ENCODE data around the gene KCNK18. TPM values are rescaled to one million over a fixed set of nuclear protein-coding genes. Genes with fewer than 3 reads are reported as not detected.
"Not testable (repeated sequence)": the region's sequence is repeated elsewhere in the genome, so short reads cannot be mapped to it uniquely, and the experiment has no call there.

Gene KCNK18
- total RNA-seq, 1 donor from 2014 or later: not detected

GRCh38 chr10:117214401-117214800 lies 17.1 kb downstream of the KCNK18 start:
- intact Hi-C loops (cut with DNase I): loop anchor here (10.0 kb wide), 1 partner anchor 110 kb away; no protein-coding TSS in a partner anchor
- no peak for ATAC-seq (ENCODE audit: poor library complexity)
- no peak for DNase-seq

GRCh38 chr10:117215079-117215478 lies 17.8 kb downstream of the KCNK18 start:
- intact Hi-C loops (cut with DNase I): loop anchor here (10.0 kb wide), 1 partner anchor 110 kb away; no protein-coding TSS in a partner anchor
- ATAC-seq (ENCODE audit: poor library complexity) (no peak), DNase-seq (no peak)

GRCh38 chr10:117216028-117216427 lies 18.7 kb downstream of the KCNK18 start:
- no peak for DNase-seq
- no peak for ATAC-seq (ENCODE audit: poor library complexity)
- intact Hi-C loops (cut with DNase I): loop anchor here (10.0 kb wide), 1 partner anchor 109 kb away; no protein-coding TSS in a partner anchor

- DNase-seq (peak; percentile 82), ATAC-seq (ENCODE audit: poor library complexity) (peak; percentile 97)
- intact Hi-C loops (cut with DNase I): loop anchor here (10.0 kb wide), 1 partner anchor 108 kb away; no protein-coding TSS in a partner anchor
These were observed 19.4 kb downstream of the KCNK18 start for GRCh38 chr10:117216611-117217195.

- intact Hi-C loops (cut with DNase I): loop anchor here (10.0 kb wide), 1 partner anchor 108 kb away; no protein-coding TSS in a partner anchor
- DNase-seq (no peak), ATAC-seq (ENCODE audit: poor library complexity) (peak; percentile 54)
These were observed 20.0 kb downstream of the KCNK18 start for GRCh38 chr10:117217196-117217761.

- ATAC-seq (ENCODE audit: poor library complexity) (no peak), DNase-seq (no peak)
- intact Hi-C loops (cut with DNase I): loop anchor here (10.0 kb wide), 1 partner anchor 106 kb away; no protein-coding TSS in a partner anchor
These were observed 21.4 kb downstream of the KCNK18 start for GRCh38 chr10:117218654-117219053.

- DNase-seq (no peak), ATAC-seq (ENCODE audit: poor library complexity) (no peak)
- intact Hi-C loops (cut with DNase I): no loop called here
These were observed 23.9 kb downstream of the KCNK18 start for GRCh38 chr10:117221156-117221711.

GRCh38 chr10:117222552-117222951 lies 25.3 kb downstream of the KCNK18 start:
- ATAC-seq (ENCODE audit: poor library complexity) (no peak), DNase-seq (no peak)
- intact Hi-C loops (cut with DNase I): no loop called here

- intact Hi-C loops (cut with DNase I): no loop called here
- DNase-seq (no peak), ATAC-seq (ENCODE audit: poor library complexity) (no peak)
These were observed 25.8 kb downstream of the KCNK18 start for GRCh38 chr10:117222976-117223692.

GRCh38 chr10:117223693-117224430 lies 26.6 kb downstream of the KCNK18 start:
- intact Hi-C loops (cut with DNase I): no loop called here
- no peak for DNase-seq
- ATAC-seq (ENCODE audit: poor library complexity): no peak

- DNase-seq (no peak), ATAC-seq (ENCODE audit: poor library complexity) (no peak)
- intact Hi-C loops (cut with DNase I): no loop called here
These were observed 27.6 kb downstream of the KCNK18 start for GRCh38 chr10:117224881-117225280.

GRCh38 chr10:117226813-117227451 lies 29.6 kb downstream of the KCNK18 start:
- ATAC-seq (ENCODE audit: poor library complexity): no peak
- intact Hi-C loops (cut with DNase I): no loop called here
- DNase-seq: no peak

- ATAC-seq (ENCODE audit: poor library complexity) (no peak), DNase-seq (no peak)
- intact Hi-C loops (cut with DNase I): no loop called here
These were observed 30.9 kb downstream of the KCNK18 start for GRCh38 chr10:117228210-117228609.

- intact Hi-C loops (cut with DNase I); DNase-seq; ATAC-seq (ENCODE audit: poor library complexity): not testable (repeated sequence)
These were observed 32.8 kb downstream of the KCNK18 start for GRCh38 chr10:117230107-117230506.

- no peak for DNase-seq
- ATAC-seq (ENCODE audit: poor library complexity): no peak
- intact Hi-C loops (cut with DNase I): no loop called here
These were observed 40.2 kb downstream of the KCNK18 start for GRCh38 chr10:117237401-117237991.

- intact Hi-C loops (cut with DNase I): no loop called here
- no peak for ATAC-seq (ENCODE audit: poor library complexity)
- no peak for DNase-seq
These were observed 41.8 kb downstream of the KCNK18 start for GRCh38 chr10:117239051-117239450.

- ATAC-seq (ENCODE audit: poor library complexity) (no peak), DNase-seq (no peak)
- intact Hi-C loops (cut with DNase I): no loop called here
These were observed 42.7 kb downstream of the KCNK18 start for GRCh38 chr10:117239721-117240620.

Data from Right ventricle myocardium superior (tissue), 1 donor.